ENCODE results near the gene MKLN1.
"Not testable (repeated sequence)": the region's sequence is repeated elsewhere in the genome, so short reads cannot be mapped to it uniquely, and the experiment has no call there.

MKLN1 gene

DNA sequence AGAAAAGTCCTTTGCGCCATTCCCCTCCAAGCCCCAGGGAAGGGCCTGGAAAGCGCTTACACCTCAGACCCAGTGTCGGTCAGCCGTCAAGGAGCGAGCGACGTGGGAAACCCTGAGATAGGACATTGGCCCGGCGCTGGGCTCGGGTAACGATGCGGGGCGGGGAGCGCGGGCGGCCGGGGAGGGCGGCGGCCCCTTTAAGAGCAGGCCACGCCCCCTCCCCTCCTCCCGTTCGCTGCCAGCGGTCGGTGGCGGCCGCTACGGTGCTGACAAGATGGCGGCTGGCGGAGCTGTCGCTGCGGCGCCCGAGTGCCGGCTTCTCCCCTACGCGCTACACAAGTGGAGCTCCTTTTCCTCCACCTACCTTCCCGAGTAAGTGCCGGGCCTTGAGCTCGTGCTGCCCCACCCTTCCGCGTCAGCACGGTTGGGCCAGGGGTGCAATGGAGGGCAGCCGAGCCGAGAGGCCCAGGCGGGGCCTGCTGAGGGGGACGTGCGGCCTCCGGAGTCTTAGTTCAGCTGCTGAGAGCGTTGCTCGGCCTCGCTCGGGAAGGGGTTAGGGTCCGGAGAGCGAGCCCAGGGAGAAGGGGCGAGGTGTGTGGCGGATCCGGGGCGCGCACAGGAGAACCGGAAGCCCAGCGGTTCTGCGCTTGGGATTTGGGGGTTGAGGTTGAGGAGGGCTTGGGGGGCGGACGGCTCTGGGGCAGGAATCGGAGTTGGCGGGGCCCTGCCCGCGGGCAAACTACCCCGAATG is at the start of gene MKLN1:
Gene MKLN1, plus strand, starts transcription at position 251 of the 751 bp plus-strand sequence. Its CDS starts 24 bp downstream, at position 275.
- peak; percentile 90 for DNase-seq (ENCODE audit: low spot score)

DNA sequence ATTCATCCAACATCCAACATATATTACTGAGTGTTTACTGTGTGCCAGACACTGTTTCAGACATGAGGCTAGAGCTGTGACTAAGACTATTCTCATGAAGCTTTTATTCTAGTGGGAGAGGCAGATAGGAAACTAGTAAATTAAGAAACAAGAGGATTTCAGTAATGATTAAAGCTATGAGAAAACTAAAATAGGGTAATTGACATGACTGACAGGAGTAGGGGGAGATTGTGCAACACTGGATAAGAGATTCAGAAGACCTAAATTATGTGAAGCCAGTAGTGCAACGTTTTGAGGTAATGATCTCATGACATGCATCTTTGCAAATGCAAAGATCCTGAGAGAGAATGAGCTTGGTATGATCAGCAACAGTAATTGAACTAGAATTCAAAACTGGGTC is 48.6 kb upstream of the MKLN1 start:
- no peak for DNase-seq (ENCODE audit: low spot score)

DNA sequence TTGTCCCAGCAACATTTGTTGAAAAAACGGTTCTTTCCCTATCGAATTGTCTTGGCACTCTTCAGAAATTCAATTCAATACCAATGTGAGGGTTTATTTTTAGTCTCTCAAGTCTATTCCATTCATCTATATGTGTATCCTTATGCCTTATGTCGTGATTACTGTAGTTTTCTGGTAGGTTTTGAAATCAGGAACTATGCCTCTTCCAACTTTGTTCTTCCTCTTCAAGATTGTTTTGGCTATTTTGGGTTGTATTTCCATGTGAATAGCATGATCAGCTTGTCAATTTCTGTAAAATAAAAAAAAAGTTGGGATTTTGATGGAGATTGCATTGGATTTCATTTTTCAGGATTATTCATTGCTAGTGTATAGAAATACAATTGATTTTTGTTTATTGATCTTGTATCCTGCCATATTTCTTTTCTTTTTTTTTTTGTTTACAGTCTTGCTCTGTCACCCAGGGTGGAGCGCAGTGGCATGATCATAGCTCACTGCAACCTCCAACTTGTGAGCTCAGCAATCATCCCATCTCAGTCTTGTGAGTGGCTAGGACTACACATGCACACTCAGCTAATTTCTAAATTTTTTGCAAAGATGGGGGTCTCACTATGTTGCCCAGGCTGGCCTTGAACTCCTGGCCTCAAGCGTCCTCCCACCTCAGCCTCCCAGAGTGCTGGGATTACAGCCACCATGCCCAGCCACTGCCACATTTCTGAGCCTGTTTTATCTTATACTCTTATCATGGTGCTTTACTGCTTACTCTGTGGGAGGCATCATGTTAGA is 46.2 kb upstream of the MKLN1 start:
- no peak for DNase-seq (ENCODE audit: low spot score)

DNA sequence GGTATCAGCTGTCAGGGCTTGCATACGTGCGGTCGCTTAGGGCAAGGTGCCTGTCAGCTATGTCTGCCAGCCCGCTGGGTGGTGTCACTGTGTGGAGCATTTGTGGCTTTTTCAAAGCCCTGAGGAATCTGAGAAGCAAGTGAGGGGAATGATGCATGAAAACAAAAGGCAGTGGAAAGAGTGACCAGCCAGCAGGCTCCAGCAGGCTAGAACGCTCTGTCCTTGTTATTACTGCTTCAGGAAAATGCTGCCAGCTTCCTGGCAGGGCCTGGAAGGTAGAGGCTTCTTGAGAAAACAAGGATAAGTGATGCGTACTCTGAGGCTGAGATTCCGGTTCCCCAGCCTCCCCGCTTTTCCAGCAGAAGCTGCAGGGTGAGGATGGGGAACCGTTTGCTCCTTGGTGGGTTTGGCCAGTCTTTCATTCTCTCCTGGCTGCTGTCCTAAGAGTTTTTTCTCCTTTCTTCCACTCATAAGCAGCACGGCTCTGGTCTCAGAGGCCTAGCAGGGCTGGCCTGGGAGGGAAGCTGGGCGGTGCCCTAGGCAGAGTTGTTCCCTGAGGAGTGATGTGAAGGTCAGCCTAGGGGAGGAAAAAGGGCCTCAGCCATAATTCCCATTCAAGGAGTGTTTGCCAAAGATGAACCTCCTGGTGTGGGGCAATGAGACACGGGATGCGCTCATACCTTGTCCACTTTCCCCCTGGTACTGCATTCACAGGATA is 42.8 kb upstream of the MKLN1 start:
- DNase-seq (ENCODE audit: low spot score) = no peak

DNA sequence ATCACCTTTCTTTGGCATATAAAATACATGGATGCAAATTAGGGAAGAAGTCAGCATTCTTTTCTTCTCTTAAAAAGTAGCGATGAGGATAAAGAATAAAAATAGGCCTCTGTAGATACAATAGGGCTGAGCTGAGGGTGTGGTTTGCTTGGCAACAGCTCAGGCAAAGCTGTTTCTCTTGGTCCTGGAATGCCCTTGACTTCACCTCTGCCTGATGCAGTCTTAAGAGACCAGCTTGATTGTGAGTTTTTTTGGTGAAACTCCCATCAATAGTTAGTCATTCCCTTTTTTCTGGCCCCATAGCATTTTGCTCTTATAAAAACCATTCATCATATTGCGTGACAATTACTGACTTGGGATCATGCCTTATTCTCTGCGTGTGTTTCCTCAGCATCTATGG is 42.1 kb upstream of the MKLN1 start:
- no peak for DNase-seq (ENCODE audit: low spot score)

DNA sequence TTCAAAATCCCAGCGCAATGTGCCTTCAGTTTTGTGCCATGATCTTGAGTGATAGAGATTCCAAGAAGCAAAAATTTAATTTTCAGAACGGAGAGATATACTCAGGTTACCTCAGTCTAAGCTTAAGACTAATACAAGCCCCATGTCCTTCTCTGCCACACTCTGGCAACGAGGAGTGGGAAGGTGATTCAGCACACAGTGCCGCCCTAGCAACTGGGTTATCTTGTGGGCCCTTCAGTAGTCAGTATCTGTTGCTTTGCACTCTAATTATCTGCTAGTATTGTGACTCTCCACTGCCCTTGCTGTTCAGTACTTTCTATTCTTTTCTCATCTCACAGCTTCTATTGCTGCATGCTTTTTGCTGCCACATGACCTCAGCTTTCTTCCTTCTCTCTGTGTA is 39.2 kb upstream of the MKLN1 start:
- no peak for DNase-seq (ENCODE audit: low spot score)

DNA sequence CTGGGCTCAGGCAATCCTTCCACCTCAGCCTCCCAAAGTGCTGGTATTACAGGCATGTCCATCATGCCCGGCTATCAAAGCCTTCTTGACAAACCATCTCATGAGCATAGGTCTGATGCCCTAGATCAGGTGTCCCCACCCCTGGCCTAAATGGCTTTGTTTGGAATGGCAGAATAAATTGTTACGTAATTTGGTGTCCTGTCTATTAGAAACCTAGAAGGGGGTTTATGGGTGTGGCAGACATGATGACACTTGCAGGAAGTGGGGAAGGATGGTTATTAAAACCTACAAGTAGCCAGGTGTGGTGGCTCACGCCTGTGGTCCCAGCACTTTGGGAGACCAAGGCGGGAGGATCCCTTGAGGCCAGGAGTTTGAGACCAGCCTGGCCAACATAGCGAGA is 38.6 kb upstream of the MKLN1 start:
- DNase-seq (ENCODE audit: low spot score) = no peak

DNA sequence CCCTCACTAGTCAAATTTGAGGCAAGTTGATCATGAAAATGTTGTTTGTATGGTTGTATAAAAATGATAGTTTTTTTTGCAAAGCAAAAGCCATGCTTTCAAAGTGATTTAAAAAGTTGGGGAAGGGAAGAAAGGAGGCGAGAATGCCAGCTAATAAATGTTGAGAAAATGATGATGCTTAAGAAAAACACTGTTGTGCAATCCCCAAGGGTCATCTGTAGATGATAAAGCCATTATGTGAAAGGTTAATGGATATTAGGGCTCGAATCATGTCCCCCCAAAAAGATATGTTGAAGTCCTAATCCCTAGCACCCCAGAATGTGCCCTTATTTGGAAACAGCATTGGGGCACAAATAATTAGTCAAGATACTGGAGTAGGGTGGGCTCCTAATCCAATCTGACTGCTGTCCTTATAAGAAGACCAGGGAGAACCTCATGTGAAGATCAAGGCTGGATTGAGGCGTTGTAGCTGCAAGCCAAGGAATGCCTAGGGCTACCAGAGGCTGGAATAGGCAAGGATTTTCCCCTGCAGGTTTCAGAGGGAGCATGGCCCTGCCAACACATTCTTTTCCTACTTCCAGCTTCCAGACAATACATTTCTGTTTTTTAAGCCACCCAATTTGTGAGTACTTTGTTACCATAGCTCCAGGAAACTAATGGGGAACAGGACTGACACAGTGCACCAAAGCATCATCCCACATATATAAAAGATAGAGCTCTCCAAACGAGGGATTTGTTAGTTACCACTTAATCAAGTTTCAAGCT is 35.4 kb upstream of the MKLN1 start:
- no peak for DNase-seq (ENCODE audit: low spot score)

DNA sequence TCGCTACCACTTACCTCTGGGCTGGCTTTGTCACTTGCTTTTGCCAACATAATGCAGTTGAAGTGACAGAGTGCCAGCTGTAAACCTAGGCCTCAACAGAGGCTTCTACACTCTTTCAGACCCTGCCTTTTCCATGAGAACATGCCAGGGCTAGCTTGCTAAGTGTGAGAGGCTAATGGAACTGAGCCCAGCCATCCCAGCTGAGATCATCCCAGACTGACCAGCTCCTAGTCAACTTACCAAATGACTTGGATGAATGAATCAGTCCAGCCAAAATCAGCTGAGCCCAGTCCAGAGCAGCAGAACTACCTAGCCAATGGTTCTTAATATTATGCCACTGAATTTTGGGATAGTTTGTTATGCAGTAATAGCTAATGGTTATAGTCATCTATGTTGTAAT is 34.7 kb upstream of the MKLN1 start:
- DNase-seq (ENCODE audit: low spot score) = no peak

DNA sequence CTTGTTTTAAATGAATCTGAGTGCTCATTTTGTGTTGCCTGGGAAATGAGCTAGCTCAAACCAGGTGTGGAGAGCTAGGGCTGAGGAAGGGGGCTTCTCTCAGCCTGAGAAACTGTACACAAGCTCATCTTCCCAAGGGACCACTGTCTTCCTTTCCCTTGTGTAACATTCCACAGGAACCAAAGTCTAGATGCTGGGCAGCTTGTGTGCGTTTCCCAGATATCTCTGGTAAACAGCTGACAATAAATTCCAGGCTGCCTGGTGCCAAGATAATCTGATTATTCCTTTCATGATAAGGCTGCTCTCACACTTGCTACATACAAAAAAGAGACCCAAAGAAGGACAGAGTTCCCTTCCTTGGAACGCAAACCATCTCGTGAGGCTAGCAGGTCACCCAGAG is 33.1 kb upstream of the MKLN1 start:
- no peak for DNase-seq (ENCODE audit: low spot score)

DNA sequence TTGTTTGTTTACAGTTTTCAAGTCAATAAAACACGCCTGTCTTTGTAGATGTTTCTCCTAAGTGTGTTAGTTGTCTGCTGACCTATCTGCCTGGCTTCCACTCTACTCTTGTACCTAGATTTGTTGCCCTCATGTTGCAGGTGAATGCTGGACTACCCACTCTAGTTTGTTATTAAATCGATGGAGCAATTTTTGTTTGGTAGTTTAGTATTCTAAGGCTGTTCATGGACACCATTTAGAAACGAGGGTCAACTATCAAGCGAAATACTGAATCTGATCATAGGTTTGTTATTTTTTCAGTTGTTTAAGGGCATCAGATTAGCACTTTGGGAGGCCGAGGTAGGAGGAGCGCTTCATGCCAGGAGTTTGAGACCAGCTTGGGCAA is 29.1 kb upstream of the MKLN1 start:
- no peak for DNase-seq (ENCODE audit: low spot score)

DNA sequence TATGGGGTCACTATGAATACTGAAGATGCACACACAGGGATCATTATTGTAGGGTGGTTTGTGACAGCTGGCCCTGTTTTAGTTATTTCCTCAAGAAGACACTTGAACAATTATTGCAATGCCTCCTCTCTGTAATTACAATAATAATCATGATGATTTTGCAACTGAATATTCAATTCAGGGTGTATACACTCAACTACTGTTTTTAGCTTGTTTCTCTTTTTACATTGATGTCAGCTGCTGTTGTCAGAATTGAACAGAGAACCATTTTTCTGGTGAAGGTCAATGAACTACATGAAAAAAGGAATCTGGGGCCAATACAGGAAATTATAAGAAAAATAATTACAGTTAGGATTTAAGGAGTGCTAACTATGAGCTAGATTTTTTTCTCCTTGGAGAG is 28.6 kb upstream of the MKLN1 start:
- no peak for DNase-seq (ENCODE audit: low spot score)

DNA sequence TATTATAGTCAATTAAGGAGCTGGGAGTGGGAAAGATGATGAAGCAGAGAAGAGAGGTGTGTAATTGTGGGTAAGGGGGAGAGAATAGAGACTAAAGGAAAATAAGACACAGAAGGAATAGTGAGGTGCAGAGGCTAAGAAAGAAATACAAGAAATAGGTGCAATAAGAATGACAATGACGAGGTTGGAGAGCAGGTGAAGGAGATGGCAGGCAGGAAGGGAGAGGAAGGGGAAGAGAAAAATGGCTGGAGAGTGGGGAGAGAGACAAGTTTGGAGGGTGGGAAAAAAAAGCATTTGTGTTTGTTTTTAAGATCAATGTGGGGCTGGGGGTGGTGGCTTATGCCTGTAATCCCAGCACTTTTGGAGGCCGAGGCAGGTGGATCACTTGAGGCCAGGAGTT is 27.6 kb upstream of the MKLN1 start:
- DNase-seq (ENCODE audit: low spot score) = no peak

DNA sequence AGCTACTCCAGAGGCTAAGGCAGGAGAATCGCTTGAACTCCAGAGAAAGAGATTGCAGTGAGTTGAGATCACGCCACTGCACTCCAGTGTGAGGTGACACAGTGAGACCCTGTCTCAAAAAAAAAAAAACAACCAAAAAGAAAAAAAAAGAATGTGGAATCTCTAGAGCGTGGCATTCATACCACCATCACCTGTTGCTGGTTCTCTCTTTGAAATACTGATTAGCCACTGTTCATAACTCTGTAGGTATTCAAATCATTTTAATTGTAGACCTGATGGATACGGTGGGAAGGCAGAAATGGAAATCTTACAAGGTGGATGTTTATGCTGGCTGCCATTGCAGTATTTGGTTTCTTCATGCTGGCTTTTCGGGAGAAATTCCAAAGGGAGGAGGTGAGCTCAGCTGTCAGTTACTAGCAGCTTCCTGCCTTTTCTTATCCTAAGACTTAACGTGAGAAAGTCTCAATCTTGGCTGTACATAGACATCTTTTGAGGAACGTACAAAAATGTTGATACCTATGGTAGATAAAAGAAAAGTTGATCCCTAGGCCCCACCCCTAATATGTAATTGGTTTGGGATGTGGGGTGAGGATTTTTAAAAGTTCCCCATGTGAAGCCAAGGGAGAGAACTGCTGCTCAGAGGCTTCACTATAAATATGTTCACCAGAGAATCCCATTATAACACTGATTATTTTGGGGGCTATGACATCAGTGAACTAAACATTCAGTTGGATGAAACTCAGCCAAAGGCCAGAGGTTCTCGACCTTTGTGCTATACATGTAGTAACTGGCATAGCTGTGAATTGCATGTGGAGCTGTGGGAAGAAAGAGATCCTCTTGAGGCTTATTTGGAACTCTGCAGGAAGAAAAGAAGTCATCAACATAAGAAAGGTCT is 26.9 kb upstream of the MKLN1 start:
- no peak for DNase-seq (ENCODE audit: low spot score)

DNA sequence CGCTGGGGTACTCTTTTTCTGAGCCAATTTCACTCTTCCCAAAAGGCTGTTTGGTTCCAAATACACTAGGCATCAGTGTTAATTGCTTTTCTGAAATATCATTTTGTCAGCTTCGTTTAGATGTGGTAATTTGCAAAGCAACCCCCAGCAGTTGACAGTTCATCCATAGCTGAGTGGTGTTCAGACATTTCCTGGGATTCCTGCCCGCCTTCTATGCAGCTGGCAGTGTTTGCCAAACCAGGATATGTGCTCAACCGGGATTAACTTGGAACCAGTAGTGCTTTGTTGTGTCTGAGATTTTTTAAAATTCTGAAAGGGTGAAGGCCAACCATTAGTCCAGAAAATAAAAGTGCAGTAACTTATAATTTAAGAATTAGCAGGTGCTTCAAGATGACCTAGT is 25.2 kb upstream of the MKLN1 start:
- no peak for DNase-seq (ENCODE audit: low spot score)

DNA sequence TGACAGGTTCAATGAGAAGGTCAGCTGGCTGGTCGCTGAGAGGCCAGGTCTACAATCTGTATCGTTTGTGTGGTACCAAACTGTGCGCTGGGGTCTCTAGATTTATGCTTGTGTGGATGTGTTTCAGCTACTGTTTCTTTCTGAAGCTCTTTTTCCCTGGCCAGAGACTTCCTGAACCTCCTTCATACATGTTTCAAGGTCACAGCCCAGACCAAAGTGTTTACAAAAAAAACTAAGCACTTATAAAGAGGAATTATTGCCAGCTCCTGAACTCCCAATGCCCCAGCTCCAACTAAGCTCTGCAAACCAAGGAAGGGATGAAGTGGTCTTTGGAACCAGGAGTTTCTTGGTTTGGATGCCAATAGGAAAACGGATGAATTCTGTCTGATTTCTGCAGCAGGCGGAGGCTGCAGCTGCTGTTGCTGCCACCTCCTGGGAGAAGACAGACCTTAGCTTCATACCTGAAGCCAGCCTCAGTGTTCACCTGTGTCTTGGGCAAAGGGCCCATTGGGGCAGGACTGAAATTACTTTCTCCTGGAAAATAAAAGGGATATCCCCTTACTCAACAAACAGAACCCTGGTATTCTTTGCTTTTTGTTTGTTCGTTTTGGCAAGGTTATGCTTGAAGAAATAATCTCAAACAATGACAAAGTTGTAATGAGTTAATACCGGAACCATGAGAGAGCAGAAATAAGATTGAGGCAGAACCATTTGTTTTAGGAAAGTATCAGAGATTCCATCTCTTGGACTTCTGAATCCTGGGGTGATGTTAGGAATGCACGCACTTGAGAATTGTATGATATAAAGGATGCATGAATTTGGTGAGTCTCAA is 24.6 kb upstream of the MKLN1 start:
- DNase-seq (ENCODE audit: low spot score) = no peak

DNA sequence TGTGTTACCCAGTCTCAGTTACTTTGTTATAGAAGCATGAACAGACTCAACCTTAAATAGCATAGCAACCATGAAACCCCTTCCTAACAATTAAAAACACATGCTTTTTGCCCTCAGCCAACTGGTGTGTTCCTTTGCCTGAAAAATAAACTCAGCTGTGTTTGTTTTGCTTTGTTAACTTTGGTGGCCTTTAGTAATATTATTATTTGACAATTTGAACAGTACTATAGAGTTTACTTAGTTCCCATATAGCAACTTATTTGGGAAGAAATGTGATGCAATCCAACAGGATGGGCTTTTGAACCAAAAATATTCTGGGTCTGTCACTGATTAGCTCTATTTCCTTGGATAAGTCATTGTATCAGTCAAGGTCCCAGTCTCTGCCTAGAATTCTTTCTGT is 22.5 kb upstream of the MKLN1 start:
- no peak for DNase-seq (ENCODE audit: low spot score)

DNA sequence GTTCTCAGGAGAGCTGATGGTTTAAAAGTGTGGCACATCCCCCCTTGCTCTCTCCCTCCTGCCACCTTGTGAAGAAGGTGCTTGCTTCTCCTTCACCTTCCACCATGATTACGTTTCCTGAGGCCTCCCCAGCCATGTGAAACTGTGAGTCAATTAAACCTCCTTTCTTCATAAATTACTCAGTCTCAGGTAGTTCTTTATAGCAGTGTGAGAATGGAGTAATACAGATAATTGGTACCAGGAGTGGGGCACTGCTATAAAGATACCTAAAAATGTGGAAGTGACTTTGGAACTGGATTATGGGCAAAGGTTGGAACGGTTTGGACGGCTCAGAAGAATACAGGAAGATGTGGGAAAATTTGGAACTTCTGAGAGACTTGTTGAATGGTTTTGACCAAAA is 21.6 kb upstream of the MKLN1 start:
- not testable (repeated sequence) for DNase-seq (ENCODE audit: low spot score)

DNA sequence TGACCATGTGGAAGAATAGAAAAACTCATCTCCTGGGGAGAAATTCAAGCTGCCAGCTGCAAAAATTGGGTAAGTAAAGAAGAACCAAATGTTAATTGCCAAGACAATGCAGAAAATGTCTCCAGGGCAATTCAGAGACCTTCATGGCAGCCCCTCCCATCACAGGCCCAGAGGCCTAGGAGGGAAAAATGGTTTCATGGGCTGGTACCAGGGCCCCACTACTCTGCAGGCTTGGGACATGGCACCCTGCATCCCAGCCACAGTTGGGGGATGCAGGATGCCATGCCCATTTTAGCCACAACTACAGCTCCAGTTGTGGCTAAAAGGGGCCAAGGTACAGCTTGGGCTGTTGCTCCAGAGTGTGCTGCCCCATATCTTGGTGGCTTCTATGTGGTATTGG is 20.9 kb upstream of the MKLN1 start:
- DNase-seq (ENCODE audit: low spot score) = no peak

DNA sequence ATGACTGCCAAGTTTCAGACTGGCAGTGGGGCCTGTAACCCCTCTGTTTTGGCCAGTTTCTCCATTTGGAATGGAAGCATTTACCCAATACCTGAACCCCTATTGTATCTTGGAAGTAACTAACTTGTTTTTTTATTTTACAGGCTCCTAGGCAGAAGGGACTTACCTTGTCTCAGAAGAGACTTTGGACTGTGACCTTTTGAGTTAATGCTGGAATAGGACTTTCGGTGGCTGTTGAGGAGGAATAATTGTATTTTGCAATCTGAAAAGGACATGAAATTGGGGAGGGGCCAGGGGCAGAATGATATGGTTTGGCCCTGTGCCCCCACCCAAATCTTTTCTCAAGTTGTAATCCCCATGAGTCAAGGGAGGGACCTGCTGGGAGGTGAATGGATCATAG is 20.0 kb upstream of the MKLN1 start:
- DNase-seq (ENCODE audit: low spot score) = no peak

All from activated CD4-positive, alpha-beta T cell treated with anti-CD3 and anti-CD28 coated beads, Interleukin-2, Interleukin-4, amounts not matched to agents 100 ng/mL and 50 ng/mL, durations not matched to agents 16 hours and 8 hours (primary cell).